CD4-positive, alpha-beta T cell (primary cell): Measurements from ENCODE around the gene DENND1B. TPM values are rescaled to one million over a fixed set of nuclear protein-coding genes. Genes with fewer than 3 reads are reported as not detected.

Source experiments
- ATAC-seq: fragments of 200-7000 bp; cut with Tn5 transposase; one replicate; pipeline ENCODE4 v1.10.0; 2022; ENCODE audit warnings: mild to moderate bottlenecking; ENCODE audit not compliant: poor library complexity
- CTCF ChIA-PET: fragments of 350-600 bp; sonication (Branson Sonifier 250); formaldehyde crosslinking; loops from one replicate; lab custom pipeline; 2021; ENCODE audit warnings: antibody characterized with exemption, inconsistent platforms; lab: Charles Lee
- POLR2A ChIA-PET: fragments of 350-600 bp; sonication (Branson Sonifier 250); formaldehyde crosslinking; loops from one replicate; lab custom pipeline; 2021; ENCODE audit warnings: antibody characterized with exemption, inconsistent platforms; lab: Charles Lee
- DNase-seq, 14 experiments: peaks; one replicate each; pipeline ENCODE4 v3.0.0-alpha.2; 2013 to 2020; ENCODE audit warnings: mixed read lengths in 2 of 14
- H3K27ac ChIP-seq, 2 donors: one replicate each; pipeline versions ENCODE4 v1.5.1 to v1.7.0; 2013; ENCODE audit warnings: low read length in 2 of 2, low read depth in 1 of 2, mild to moderate bottlenecking in 1 of 2
- H3K27me3 ChIP-seq, 2 experiments: 1 replicate in 1 of 2; 2 replicates in 1 of 2; pipeline versions ENCODE4 v1.6.1 to v1.7.0; 2013; ENCODE audit warnings: low read length in 2 of 2, control low read depth in 1 of 2, mild to moderate bottlenecking in 1 of 2, moderate library complexity in 1 of 2; ENCODE audit not compliant: insufficient read depth in 2 of 2, control insufficient read depth in 1 of 2
- H3K36me3 ChIP-seq: one replicate; pipeline ENCODE4 v1.6.1; 2013; ENCODE audit warnings: low read length, control low read depth; ENCODE audit not compliant: insufficient read depth
- H3K4me1 ChIP-seq: one replicate; pipeline ENCODE4 v1.6.1; 2013; ENCODE audit warnings: low read length, control low read depth; ENCODE audit not compliant: insufficient read depth
- H3K4me3 ChIP-seq: one replicate; pipeline ENCODE4 v1.5.1; 2013; ENCODE audit warnings: mild to moderate bottlenecking, low read length, moderate library complexity
- H3K9me3 ChIP-seq, 2 experiments: 1 replicate in 1 of 2; 2 replicates in 1 of 2; pipeline versions ENCODE4 v1.6.1 to v1.7.0; 2013; ENCODE audit warnings: low read length in 2 of 2, mild to moderate bottlenecking in 2 of 2, control low read depth in 1 of 2, moderate library complexity in 1 of 2; ENCODE audit not compliant: control insufficient read depth in 1 of 2, insufficient read depth in 1 of 2
- H3K27ac Mint-ChIP-seq: one replicate; pipeline ENCODE4 v1.8.0; 2020; ENCODE audit warnings: mixed read lengths
- H3K27me3 Mint-ChIP-seq: one replicate; pipeline ENCODE4 v1.8.0; 2021; ENCODE audit warnings: mixed read lengths
- H3K36me3 Mint-ChIP-seq: one replicate; pipeline ENCODE4 v1.8.0; 2021; ENCODE audit warnings: low read depth, mixed read lengths
- H3K4me1 Mint-ChIP-seq: one replicate; pipeline ENCODE4 v1.8.0; 2021; ENCODE audit warnings: low read depth, mixed read lengths
- H3K4me3 Mint-ChIP-seq: one replicate; pipeline ENCODE4 v1.8.0; 2020; ENCODE audit warnings: mild to moderate bottlenecking, mixed read lengths
- H3K9me3 Mint-ChIP-seq: one replicate; pipeline ENCODE4 v1.8.0; 2020; ENCODE audit warnings: mixed read lengths
- CTCF ChIP-seq: fragments of 200-600 bp; IDR thresholded peaks from one replicate; pipeline ENCODE4 v1.8.0; 2022; ENCODE audit warnings: antibody characterized with exemption, mild to moderate bottlenecking
- intact Hi-C, 2 experiments: fragments of 100-400 bp; cut with DNase I in 1 of 2; cut with micrococcal nuclease in 1 of 2; formaldehyde crosslinking; loops; one replicate each; pipeline versions ENCODE4 v1.15.1 to v1.9.0; 2023 to 2025; cut with DNase I, micrococcal nuclease
- total RNA-seq, 174 experiments: library from RNA in 2 of 174; stranded (reverse) in 2 of 174; gene quantifications; one replicate each; pipeline ENCODE4 v1.2.3 and lab custom pipeline; 2021 to 2026

Gene DENND1B
- total RNA-seq, 2 experiments from 2014 or later = 23.9 to 26.5 TPM

DNA sequence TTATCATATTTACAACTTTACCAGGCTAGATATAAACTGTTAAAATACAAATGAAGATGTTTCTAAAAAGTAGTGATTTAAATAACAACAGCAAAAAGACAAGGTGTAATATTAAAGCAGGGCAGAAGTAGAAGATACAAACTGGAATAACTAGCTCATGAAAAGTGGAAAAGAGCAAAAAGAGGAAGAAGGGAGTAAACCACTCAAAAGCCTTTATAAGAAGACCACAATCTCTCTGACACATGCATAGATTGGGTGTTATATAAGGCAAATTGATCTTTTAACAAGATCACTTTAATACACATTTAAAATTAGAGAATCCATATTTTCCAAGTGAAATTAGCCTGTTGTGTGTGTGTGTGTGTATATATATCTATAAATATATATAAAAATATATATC is 5.0 kb downstream of the DENND1B start:
- intact Hi-C loops = loop anchor here (5.0 to 10.0 kb wide), 3 partner anchors 142 to 405 kb away; partner anchors contain the start of gene NEK7 (in 1 of the 2)
- H3K36me3 Mint-ChIP-seq = peaks cover 15% of the 10 kb centered on the region
- H3K27me3 Mint-ChIP-seq = no peaks in the 10 kb centered on the region
- peak overlapping the region; percentile 5 for H3K4me3 Mint-ChIP-seq
- ChIA-PET POLR2A (no interaction called here), CTCF (no interaction called here)
- TF ChIP-seq CTCF = no peak
- H3K4me1 Mint-ChIP-seq = peaks cover 85% of the 10 kb centered on the region
- no peaks in the 10 kb centered on the region for H3K9me3 Mint-ChIP-seq
- Histone ChIP-seq H3K36me3 (peaks cover 8% of the 10 kb centered on the region), H3K27ac (no peak overlapping the region), H3K9me3 (no peaks in the 10 kb centered on the region), H3K4me1 (peaks cover 17% of the 10 kb centered on the region), H3K4me3 (no peak overlapping the region), H3K27me3 (no peaks in the 10 kb centered on the region)
- DNase-seq (no peak), ATAC-seq (no peak)
- H3K27ac Mint-ChIP-seq = no peak overlapping the region

DNA sequence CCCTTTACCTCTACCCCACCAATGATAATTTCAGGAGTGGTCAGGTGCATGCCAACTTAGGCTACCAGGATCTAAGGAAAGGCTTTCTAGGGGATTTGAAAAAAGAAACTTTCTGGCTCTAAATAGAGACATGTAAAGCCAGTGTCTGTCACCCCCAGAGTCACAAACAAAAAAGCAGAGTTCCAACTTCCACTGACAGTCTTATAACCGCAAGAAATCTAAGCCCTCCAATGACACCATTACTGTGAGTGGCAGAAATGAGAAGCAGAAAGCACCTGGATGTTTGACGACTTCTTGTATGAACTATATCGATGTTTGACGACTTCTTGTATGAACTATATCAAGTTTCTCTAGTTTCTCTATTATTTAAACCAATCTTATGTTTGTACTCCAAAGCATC is 6.0 kb downstream of the DENND1B start:
- ChIA-PET CTCF (no interaction called here), POLR2A (interaction anchor here (0.6 to 0.7 kb wide), 2 partner anchors 134 to 1166 kb away, joined by 3 read pairs; no protein-coding TSS in a partner anchor)
- H3K4me1 Mint-ChIP-seq = peaks cover 89% of the 10 kb centered on the region
- peaks cover 8% of the 10 kb centered on the region for H3K36me3 ChIP-seq
- H3K9me3 Mint-ChIP-seq = no peaks in the 10 kb centered on the region
- TF ChIP-seq CTCF = no peak
- H3K27ac Mint-ChIP-seq = no peak overlapping the region
- no peak overlapping the region for H3K4me3 ChIP-seq
- H3K4me3 Mint-ChIP-seq = no peak overlapping the region
- no peaks in the 10 kb centered on the region for H3K9me3 ChIP-seq
- H3K27me3 ChIP-seq = no peaks in the 10 kb centered on the region
- intact Hi-C loops = no loop called here
- H3K36me3 Mint-ChIP-seq = peaks cover 11% of the 10 kb centered on the region
- ATAC-seq (no peak), DNase-seq (no peak)
- no peak overlapping the region for H3K27ac ChIP-seq
- no peaks in the 10 kb centered on the region for H3K27me3 Mint-ChIP-seq
- peaks cover 17% of the 10 kb centered on the region for H3K4me1 ChIP-seq

GRCh38 chr1:197768014-197768805 is 7.1 kb downstream of the DENND1B start:
- H3K4me3 ChIP-seq = no peak overlapping the region
- peaks cover 10% of the 10 kb centered on the region for H3K36me3 Mint-ChIP-seq
- no peaks in the 10 kb centered on the region for H3K27me3 ChIP-seq
- TF ChIP-seq CTCF = no peak
- H3K27ac Mint-ChIP-seq = peak overlapping the region; percentile 1
- CTCF ChIA-PET = no interaction called here
- no peak overlapping the region for H3K27ac ChIP-seq
- no peaks in the 10 kb centered on the region for H3K9me3 Mint-ChIP-seq
- ATAC-seq (no peak), DNase-seq (no peak)
- H3K36me3 ChIP-seq = peaks cover 8% of the 10 kb centered on the region
- H3K4me1 ChIP-seq = peaks cover 17% of the 10 kb centered on the region
- peaks cover 86% of the 10 kb centered on the region for H3K4me1 Mint-ChIP-seq
- POLR2A ChIA-PET = interaction anchor here (0.6 to 0.7 kb wide), 2 partner anchors 135 to 1167 kb away, joined by 3 read pairs; no protein-coding TSS in a partner anchor
- H3K9me3 ChIP-seq = no peaks in the 10 kb centered on the region
- no peak overlapping the region for H3K4me3 Mint-ChIP-seq
- intact Hi-C loops = no loop called here
- no peaks in the 10 kb centered on the region for H3K27me3 Mint-ChIP-seq
